Measurements from ENCODE around the gene SPANXD.
"Not testable (repeated sequence)": the region's sequence is repeated elsewhere in the genome, so short reads cannot be mapped to it uniquely, and the experiment has no call there.

DNA sequence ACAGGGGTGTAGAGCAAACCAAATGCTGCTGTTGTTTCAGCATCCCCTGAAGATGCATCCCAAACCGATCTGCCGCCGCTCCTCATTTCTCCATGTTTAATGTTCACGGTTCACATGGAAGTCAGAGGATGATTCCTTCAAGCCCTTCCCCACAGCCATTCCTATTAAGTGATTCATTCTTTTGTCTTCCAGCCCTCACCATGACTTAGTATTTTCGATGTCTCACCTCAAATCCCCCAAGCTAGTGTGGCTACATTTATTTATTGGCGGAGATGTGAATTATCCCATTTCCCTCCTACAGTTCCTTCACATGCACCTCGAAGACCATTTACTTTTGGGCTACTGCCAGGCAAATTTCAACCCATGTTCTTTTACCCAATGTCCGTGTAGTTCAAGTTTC is at the start of gene SPANXD:
- not testable (repeated sequence) for TF ChIP-seq CTCF, POLR2A (IDR thresholded peaks at IDR 0.05)

All from vagina (tissue), 2 donors.